Measurements from ENCODE around the gene FN1. TPM values are rescaled to one million over a fixed set of nuclear protein-coding genes. Genes with fewer than 3 reads are reported as not detected.

FN1 gene
- polyA plus RNA-seq, 1 donor (not counting 4 experiments of a cell fraction or from before 2014, with no cell fraction given) = 1,649 TPM

GRCh38 chr2:215399067-215399716, 36.7 kb downstream of the FN1 start:
- dilution Hi-C loops (cut with MboI; ENCODE audit: extremely low pct_ligation_motif_present, low sequenced_read_pairs) = no loop called here
- no peaks in the 10 kb centered on the region for H3K79me2 ChIP-seq (ENCODE audit: control insufficient read depth, insufficient read depth, low read length)
- H3K9ac ChIP-seq (ENCODE audit: control insufficient read depth, extremely low read depth, insufficient read depth, low read length) = no peak overlapping the region
- no peaks in the 10 kb centered on the region for H3K9me3 ChIP-seq (ENCODE audit: control insufficient read depth, low read depth, low read length)
- no peak for FAIRE-seq
- peaks cover 2% of the 10 kb centered on the region for H3K4me1 ChIP-seq (ENCODE audit: control insufficient read depth, extremely low read depth, insufficient read depth, low read length)
- no peaks in the 10 kb centered on the region for H3K9me1 ChIP-seq (ENCODE audit: control insufficient read depth, extremely low read depth, insufficient read depth, low read length)
- peaks cover 0 to 20% of the 10 kb centered on the region in 2 experiments for H3K36me3 ChIP-seq (ENCODE audit: control insufficient read depth in 2 of 2, extremely low read depth in 1 of 2, insufficient read depth in 2 of 2, low read length in 2 of 2)
- TF ChIP-seq EZH2 (IDR thresholded peaks at IDR 0.05; ENCODE audit: low read length) = no peak
- TF ChIP-seq, protein P1, sequence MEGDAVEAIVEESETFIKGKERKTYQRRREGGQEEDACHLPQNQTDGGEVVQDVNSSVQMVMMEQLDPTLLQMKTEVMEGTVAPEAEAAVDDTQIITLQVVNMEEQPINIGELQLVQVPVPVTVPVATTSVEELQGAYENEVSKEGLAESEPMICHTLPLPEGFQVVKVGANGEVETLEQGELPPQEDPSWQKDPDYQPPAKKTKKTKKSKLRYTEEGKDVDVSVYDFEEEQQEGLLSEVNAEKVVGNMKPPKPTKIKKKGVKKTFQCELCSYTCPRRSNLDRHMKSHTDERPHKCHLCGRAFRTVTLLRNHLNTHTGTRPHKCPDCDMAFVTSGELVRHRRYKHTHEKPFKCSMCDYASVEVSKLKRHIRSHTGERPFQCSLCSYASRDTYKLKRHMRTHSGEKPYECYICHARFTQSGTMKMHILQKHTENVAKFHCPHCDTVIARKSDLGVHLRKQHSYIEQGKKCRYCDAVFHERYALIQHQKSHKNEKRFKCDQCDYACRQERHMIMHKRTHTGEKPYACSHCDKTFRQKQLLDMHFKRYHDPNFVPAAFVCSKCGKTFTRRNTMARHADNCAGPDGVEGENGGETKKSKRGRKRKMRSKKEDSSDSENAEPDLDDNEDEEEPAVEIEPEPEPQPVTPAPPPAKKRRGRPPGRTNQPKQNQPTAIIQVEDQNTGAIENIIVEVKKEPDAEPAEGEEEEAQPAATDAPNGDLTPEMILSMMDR (optimal IDR thresholded peaks at IDR 0.05 in 1 of 3, IDR thresholded peaks at IDR 0.05 in 1 of 3, conservative IDR thresholded peaks at IDR 0.05 in 1 of 3; ENCODE audit: extremely low read depth in 1 of 3, insufficient read depth in 2 of 3, low read length in 3 of 3) = no peak
- H2AFZ ChIP-seq (ENCODE audit: control insufficient read depth, low read length) = no peak overlapping the region
- H3K4me3 ChIP-seq (ENCODE audit: control insufficient read depth in 2 of 3, extremely low read depth in 1 of 3, insufficient read depth in 2 of 3, low read depth in 1 of 3, low read length in 3 of 3) = no peak overlapping the region
- H3K27me3 ChIP-seq (ENCODE audit: control insufficient read depth, extremely low read depth, insufficient read depth, low read length) = no peaks in the 10 kb centered on the region
- no peaks in the 10 kb centered on the region for H4K20me1 ChIP-seq (ENCODE audit: control insufficient read depth, extremely low read depth, insufficient read depth, low read length)
- H3K4me2 ChIP-seq (ENCODE audit: control insufficient read depth, extremely low read depth, insufficient read depth, low read depth, low read length) = no peak overlapping the region
- DNase-seq (ENCODE audit: low read depth, low spot score) = no peak
- no peak overlapping the region for H3K27ac ChIP-seq (ENCODE audit: control insufficient read depth, insufficient read depth, low read length)

DNA sequence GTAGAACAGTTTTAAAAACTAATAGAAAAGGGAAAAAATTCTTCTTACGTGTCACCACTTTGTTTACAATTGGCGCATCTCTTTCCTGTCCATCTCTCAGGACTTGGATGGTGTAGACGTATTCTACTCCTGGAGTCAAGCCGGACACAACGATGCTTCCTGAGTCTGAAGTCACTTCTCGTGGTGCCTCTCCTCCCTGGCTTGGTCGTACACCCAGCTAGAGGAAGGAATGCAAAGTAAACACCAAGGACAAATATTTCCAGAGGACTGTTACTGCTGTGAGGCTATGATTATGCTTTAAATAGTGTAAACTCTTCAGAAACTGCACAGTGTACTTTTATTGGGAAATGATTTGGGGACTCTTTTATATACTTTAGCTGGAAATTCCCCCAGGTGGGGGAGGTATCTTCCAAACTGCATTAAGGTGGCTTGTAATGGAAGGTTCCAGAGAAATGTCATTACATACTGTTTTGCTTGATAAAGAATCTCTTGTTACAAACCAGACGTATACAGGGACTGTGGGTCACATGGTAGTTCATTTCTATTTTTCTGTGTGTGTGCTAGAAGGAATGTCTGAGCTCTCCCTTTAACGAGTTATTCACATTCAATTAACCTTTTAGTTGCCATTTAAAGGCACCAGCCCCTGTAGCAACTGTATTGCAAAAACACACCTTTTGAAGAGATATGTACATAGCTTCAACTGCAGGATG, 38.1 kb downstream of the FN1 start:
- H3K9me1 ChIP-seq (ENCODE audit: control insufficient read depth, extremely low read depth, insufficient read depth, low read length) = no peaks in the 10 kb centered on the region
- H3K4me3 ChIP-seq (ENCODE audit: control insufficient read depth in 2 of 3, extremely low read depth in 1 of 3, insufficient read depth in 2 of 3, low read depth in 1 of 3, low read length in 3 of 3) = no peak overlapping the region
- no peak for TF ChIP-seq EZH2 (IDR thresholded peaks at IDR 0.05; ENCODE audit: low read length)
- TF ChIP-seq, protein P1 (optimal IDR thresholded peaks at IDR 0.05 in 1 of 3, IDR thresholded peaks at IDR 0.05 in 1 of 3, conservative IDR thresholded peaks at IDR 0.05 in 1 of 3; ENCODE audit: extremely low read depth in 1 of 3, insufficient read depth in 2 of 3, low read length in 3 of 3) = no peak
- H4K20me1 ChIP-seq (ENCODE audit: control insufficient read depth, extremely low read depth, insufficient read depth, low read length) = no peaks in the 10 kb centered on the region
- H3K4me1 ChIP-seq (ENCODE audit: control insufficient read depth, extremely low read depth, insufficient read depth, low read length) = peaks cover 2% of the 10 kb centered on the region
- peaks cover 0 to 27% of the 10 kb centered on the region in 2 experiments for H3K36me3 ChIP-seq (ENCODE audit: control insufficient read depth in 2 of 2, extremely low read depth in 1 of 2, insufficient read depth in 2 of 2, low read length in 2 of 2)
- H2AFZ ChIP-seq (ENCODE audit: control insufficient read depth, low read length) = no peak overlapping the region
- dilution Hi-C loops (cut with MboI; ENCODE audit: extremely low pct_ligation_motif_present, low sequenced_read_pairs) = no loop called here
- H3K27ac ChIP-seq (ENCODE audit: control insufficient read depth, insufficient read depth, low read length) = no peak overlapping the region
- no peak overlapping the region for H3K4me2 ChIP-seq (ENCODE audit: control insufficient read depth, extremely low read depth, insufficient read depth, low read depth, low read length)
- H3K79me2 ChIP-seq (ENCODE audit: control insufficient read depth, insufficient read depth, low read length) = no peaks in the 10 kb centered on the region
- no peaks in the 10 kb centered on the region for H3K9me3 ChIP-seq (ENCODE audit: control insufficient read depth, low read depth, low read length)
- FAIRE-seq (peak; percentile 55), DNase-seq (ENCODE audit: low read depth, low spot score) (no peak)
- no peak overlapping the region for H3K9ac ChIP-seq (ENCODE audit: control insufficient read depth, extremely low read depth, insufficient read depth, low read length)
- no peaks in the 10 kb centered on the region for H3K27me3 ChIP-seq (ENCODE audit: control insufficient read depth, extremely low read depth, insufficient read depth, low read length)
